ENCODE data around the gene C2CD2L. TPM values are rescaled to one million over a fixed set of nuclear protein-coding genes. Genes with fewer than 3 reads are reported as not detected.

Gene C2CD2L
- total and polyA plus RNA-seq, 3 donors from 2014 or later = 7.8 to 12.3 (median 11.7) TPM

- WGBS, 2 donors = 56 to 62% methylated on average over 10 to 12 of the region's 12 CpGs
- DNase-seq = no peak
- no peaks in the 10 kb centered on the region for H3K36me3 ChIP-seq (ENCODE audit: low read depth, missing control alignments)
- H3K27me3 ChIP-seq = no peaks in the 10 kb centered on the region
- no peaks in the 10 kb centered on the region for H3K9me3 ChIP-seq
- H3K4me1 ChIP-seq = peaks cover 17% of the 10 kb centered on the region
- intact Hi-C loops (cut with DNase I; ENCODE audit: low total_unique reads) = loop anchor here (10.0 kb wide), 1 partner anchor 92 kb away; the partner anchor contains the start of gene NHERF4
- TF ChIP-seq CTCF (IDR thresholded peaks at IDR 0.05) (no peak), POLR2A (IDR thresholded peaks at IDR 0.05) (no peak)
- H3K27ac ChIP-seq = peak overlapping the region; percentile 83 to 96
- H3K4me3 ChIP-seq = peak overlapping the region; percentile 77 to 80
Observed at GRCh38 chr11:119092880-119093842, 14.0 kb upstream of the C2CD2L start.

- intact Hi-C loops (cut with DNase I; ENCODE audit: low total_unique reads) = loop anchor here (10.0 kb wide), 1 partner anchor 91 kb away; the partner anchor contains the start of gene NHERF4
- Histone ChIP-seq H3K27me3 (no peaks in the 10 kb centered on the region), H3K4me3 (peak overlapping the region; percentile 77 to 80), H3K27ac (peak overlapping the region; percentile 83 to 96), H3K9me3 (no peaks in the 10 kb centered on the region), H3K4me1 (peaks cover 17% of the 10 kb centered on the region), H3K36me3 (ENCODE audit: low read depth, missing control alignments) (no peaks in the 10 kb centered on the region)
- DNase-seq = peak; percentile 46
- WGBS, 2 donors = 1 to 2% methylated on average over 12 to 45 of the region's 81 CpGs
- TF ChIP-seq POLR2A (IDR thresholded peaks at IDR 0.05) = no peak
- TF ChIP-seq CTCF (IDR thresholded peaks at IDR 0.05) = no peak
Observed at GRCh38 chr11:119093942-119094815, 13.0 kb upstream of the C2CD2L start.

GRCh38 chr11:119094816-119095065, 12.4 kb upstream of the C2CD2L start:
- H3K4me3 ChIP-seq = peak overlapping the region; percentile 77 to 80
- intact Hi-C loops (cut with DNase I; ENCODE audit: low total_unique reads) = loop anchor here (5.0 to 10.0 kb wide), 2 partner anchors 37 to 90 kb away; partner anchors contain the start of genes HYOU1 and NHERF4
- peaks cover 17% of the 10 kb centered on the region for H3K4me1 ChIP-seq
- H3K27ac ChIP-seq = peak overlapping the region; percentile 83 to 96
- TF ChIP-seq CTCF (IDR thresholded peaks at IDR 0.05) (peak in 2 of 3 experiments; percentile 55 to 65), POLR2A (IDR thresholded peaks at IDR 0.05) (no peak)
- no peaks in the 10 kb centered on the region for H3K9me3 ChIP-seq
- H3K27me3 ChIP-seq = no peaks in the 10 kb centered on the region
- H3K36me3 ChIP-seq (ENCODE audit: low read depth, missing control alignments) = no peaks in the 10 kb centered on the region
- peak; percentile 85 for DNase-seq
- WGBS, 2 donors = 0% methylated on average over 12 of the region's 19 CpGs; no CpG with 5 or more reads in 1 of the 2 donors

GRCh38 chr11:119095066-119095880, 11.9 kb upstream of the C2CD2L start:
- Histone ChIP-seq H3K4me3 (peak overlapping the region; percentile 77 to 80), H3K27ac (peak overlapping the region; percentile 83 to 96), H3K27me3 (no peaks in the 10 kb centered on the region), H3K36me3 (ENCODE audit: low read depth, missing control alignments) (no peaks in the 10 kb centered on the region), H3K4me1 (peaks cover 21% of the 10 kb centered on the region), H3K9me3 (no peaks in the 10 kb centered on the region)
- peak; percentile 100 for DNase-seq
- WGBS, 2 donors = 0% methylated on average over 19 to 72 of the region's 79 CpGs
- peak; percentile 74 for TF ChIP-seq POLR2A (IDR thresholded peaks at IDR 0.05)
- peak in 1 of 3 experiments; percentile 15 for TF ChIP-seq CTCF (IDR thresholded peaks at IDR 0.05)
- intact Hi-C loops (cut with DNase I; ENCODE audit: low total_unique reads) = loop anchor here (5.0 to 10.0 kb wide), 2 partner anchors 38 to 90 kb away; partner anchors contain the start of genes HYOU1 and NHERF4
